GM12874 (cell line): ENCODE results near the gene AMPD3.

Experiments
- TF ChIP-seq, protein P1 (sequence below): IDR thresholded peaks from 2 replicates; pipeline ENCODE4 v1.5.1; 2011; ENCODE audit warnings: low read depth, mild to moderate bottlenecking, control low read depth, low read length, moderate library complexity; ENCODE audit not compliant: insufficient read depth

Gene AMPD3

DNA sequence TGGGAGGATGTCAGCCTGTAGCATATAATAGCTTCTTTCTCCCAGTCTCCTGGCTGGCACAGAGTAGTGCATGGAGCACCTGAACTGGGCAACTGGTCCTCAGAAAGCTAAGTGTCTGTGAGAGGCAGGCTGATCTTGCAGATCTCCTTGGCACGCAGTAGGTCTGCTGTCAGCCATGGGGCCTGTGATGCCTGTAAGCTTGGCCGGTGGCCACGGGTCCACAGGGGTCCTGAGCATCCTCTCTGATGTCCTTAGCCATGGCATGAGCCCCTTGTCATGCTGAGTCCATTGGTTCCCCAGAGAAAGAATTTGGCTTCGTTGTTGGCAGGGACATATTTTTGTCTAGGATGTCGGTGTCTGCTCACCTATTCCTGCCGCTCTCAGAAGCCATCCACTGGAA, 25.0 kb downstream of the AMPD3 start:
- TF ChIP-seq, protein P1, sequence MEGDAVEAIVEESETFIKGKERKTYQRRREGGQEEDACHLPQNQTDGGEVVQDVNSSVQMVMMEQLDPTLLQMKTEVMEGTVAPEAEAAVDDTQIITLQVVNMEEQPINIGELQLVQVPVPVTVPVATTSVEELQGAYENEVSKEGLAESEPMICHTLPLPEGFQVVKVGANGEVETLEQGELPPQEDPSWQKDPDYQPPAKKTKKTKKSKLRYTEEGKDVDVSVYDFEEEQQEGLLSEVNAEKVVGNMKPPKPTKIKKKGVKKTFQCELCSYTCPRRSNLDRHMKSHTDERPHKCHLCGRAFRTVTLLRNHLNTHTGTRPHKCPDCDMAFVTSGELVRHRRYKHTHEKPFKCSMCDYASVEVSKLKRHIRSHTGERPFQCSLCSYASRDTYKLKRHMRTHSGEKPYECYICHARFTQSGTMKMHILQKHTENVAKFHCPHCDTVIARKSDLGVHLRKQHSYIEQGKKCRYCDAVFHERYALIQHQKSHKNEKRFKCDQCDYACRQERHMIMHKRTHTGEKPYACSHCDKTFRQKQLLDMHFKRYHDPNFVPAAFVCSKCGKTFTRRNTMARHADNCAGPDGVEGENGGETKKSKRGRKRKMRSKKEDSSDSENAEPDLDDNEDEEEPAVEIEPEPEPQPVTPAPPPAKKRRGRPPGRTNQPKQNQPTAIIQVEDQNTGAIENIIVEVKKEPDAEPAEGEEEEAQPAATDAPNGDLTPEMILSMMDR = no peak

DNA sequence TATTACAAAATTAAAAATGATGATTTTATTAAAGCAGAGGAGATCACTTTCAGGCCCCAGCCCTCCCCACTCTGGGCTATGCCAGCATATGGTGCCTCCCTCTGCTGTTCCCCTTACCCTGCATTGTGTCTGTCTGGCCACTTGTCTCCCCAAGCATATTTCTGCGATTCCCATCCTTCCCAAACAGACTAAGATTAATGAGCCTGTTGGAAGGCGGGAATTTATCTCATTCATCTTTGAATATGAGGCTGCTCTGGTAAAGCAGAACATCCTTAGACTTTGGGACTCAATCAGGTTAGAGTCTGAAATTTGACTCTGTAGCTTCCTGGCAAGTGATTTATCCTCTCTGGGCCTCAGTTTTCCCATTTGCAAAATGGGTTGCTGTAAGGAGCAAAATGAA, 25.7 kb downstream of the AMPD3 start:
- TF ChIP-seq, protein P1 = no peak

DNA sequence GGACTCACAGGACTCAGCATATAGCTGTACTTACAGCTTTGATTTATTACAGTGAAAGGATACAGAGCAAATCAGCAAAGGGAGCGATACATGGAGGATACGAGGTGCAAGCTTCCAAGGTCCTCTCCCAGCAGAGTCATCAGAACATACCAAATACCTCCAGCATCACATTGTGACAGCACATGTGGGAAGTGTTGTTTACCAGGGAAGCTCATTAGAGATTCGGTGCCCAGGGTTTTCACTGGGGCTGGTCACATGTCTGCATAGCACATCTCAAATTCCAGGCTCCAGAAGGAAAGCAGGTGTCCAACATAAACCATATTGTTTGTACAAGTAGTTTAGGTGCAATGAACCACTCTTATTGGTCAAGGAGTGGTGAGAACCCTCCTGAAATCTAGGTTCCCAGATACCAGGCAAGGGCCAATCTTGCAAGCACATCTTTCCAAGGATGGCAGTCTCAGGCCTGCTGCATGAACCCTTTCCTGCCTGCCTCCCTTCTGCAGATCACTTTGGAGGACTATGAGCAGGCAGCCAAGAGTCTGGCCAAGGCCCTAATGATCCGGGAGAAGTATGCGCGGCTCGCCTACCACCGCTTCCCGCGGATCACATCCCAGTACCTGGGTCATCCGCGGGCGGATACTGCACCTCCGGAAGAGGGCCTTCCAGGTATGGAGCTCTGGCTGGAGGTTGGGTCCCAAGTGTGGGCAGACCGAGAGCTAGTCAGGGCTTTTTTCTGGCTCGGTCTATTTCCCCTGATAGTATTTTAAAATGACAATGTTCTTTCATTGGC, 26.7 kb downstream of the AMPD3 start:
- TF ChIP-seq, protein P1 = no peak

DNA sequence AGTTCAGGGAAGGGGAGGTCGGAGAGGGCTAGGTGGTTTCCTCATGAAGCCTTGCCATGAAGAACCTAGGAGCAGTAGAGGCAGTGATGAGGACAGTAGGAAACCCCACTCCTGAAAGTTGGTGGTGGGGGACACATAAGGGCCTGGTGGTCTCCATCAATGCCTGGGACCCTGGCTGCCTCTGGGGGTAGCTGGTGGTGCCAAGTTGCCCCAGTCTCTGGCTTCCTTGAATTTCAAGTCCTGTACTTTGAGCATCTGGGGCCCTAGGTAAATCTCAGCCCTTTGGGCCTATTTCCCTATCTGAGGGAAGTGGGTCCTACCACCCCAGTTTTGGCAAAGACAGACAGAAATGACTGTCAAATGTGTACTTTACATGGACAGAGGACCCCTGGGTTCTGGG, 28.1 kb downstream of the AMPD3 start:
- TF ChIP-seq, protein P1 = no peak

DNA sequence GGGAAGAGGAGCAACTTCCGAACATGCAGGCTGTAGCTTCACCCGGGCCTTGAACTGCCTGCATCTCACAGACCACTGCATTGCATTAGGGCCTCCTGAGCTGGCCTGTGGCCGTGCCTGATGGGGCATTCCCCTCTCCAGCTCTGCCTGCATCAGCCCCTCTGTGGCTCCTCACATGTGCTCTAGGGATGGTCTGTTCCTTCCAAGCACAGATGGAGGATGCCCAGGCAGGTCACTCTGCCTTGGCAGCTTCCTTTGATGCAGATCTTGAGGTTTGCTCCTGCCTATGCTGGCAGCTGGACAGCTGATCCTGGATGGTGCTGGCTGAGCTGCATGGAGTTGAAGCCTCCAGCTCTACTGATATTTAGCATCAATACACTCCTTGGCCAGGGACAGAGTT, 28.5 kb downstream of the AMPD3 start:
- TF ChIP-seq, protein P1 = no peak

DNA sequence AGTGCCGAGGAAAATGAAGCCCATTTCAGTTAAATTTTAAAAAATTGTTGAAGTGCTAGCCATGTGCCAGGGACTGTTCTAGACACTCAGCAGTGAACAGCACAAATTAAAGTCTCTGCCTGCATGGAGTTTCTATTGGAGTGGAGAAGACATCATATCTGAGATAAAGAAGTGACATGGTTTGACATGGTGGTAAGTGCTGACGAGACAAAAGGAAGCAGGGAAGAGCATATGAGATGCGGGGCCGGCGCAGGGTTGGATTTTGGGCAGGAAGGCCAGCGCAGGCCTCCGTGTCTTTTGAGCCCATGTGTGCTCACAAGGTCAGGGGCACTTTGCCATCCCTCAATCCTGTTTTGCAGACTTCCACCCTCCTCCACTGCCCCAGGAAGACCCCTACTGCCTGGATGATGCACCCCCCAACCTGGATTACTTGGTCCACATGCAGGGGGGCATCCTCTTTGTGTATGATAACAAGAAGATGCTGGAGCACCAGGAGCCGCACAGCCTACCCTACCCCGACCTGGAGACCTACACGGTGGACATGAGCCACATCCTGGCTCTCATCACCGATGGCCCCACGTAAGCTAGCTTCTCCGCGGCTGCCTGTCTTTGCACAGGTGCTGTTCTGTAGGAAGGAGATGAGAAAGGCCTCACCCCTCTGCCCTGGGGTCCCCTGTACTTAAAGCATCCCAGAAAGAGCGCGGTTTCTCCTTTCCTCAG, 29.6 kb downstream of the AMPD3 start:
- TF ChIP-seq, protein P1 = no peak

DNA sequence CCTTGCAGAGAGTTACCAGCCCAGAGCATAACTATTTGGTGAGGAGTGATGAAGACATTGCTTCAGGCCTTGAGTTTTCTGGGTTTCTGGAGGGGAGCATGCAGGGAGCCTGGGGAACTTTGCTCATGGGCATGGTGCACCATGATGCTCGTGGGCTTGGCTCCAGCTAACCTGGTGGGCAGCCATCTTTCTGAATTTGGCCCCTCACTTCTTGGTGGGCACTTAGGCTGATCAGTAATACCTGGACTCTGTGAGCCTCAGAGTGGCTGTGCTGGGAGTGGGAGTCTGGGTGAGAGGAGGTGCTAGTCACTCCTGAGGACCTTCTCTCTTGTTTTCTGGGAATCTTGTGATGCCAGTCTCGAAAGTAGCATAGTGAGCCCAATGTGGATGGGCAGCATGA, 30.6 kb downstream of the AMPD3 start:
- TF ChIP-seq, protein P1 = no peak
